ENCODE results near the gene CASP4.

Gene CASP4

GRCh38 chr11:104928811-104929210 is 39.6 kb downstream of the CASP4 start:
- peaks cover 65% of the 10 kb centered on the region for H3K9me3 Mint-ChIP-seq
- peaks cover 62% of the 10 kb centered on the region for H3K36me3 Mint-ChIP-seq
- H3K27me3 Mint-ChIP-seq, result no peaks in the 10 kb centered on the region
- H3K27ac Mint-ChIP-seq, result no peak overlapping the region
- H3K4me3 Mint-ChIP-seq, result no peak overlapping the region
- CTCF ChIA-PET, result no interaction called here
- peaks cover 21% of the 10 kb centered on the region for H3K4me1 Mint-ChIP-seq
- no peak for DNase-seq

GRCh38 chr11:104926771-104927611 is 41.4 kb downstream of the CASP4 start:
- Mint-ChIP-seq H3K27me3 (no peaks in the 10 kb centered on the region), H3K4me1 (peaks cover 10% of the 10 kb centered on the region), H3K4me3 (no peak overlapping the region), H3K27ac (no peak overlapping the region), H3K9me3 (peaks cover 61% of the 10 kb centered on the region), H3K36me3 (peaks cover 61% of the 10 kb centered on the region)
- no peak for DNase-seq
- CTCF ChIA-PET, result no interaction called here

DNA sequence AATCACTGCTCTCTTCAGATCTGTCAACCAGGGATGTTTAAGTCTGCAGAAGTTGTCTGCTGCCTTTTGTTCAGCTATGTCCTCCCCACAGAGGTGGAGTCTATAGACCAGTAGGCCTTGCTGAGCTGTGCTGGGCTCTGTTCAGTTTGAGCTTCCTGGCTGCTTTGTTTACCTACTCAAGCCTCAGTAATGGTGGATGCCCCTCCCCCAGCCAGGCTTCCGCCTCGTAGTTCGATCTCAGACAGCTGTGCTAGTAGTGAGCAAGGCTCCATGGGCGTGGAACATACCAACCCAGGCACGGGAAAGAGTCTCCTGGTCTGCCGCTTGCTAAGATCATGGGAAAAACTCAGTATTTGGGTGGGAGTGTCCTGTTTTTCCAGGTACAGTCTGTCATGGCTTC is 42.5 kb downstream of the CASP4 start:
- no peak for DNase-seq
- H3K27ac Mint-ChIP-seq, result no peak overlapping the region
- H3K9me3 Mint-ChIP-seq, result peaks cover 51% of the 10 kb centered on the region
- H3K4me1 Mint-ChIP-seq, result peaks cover 9% of the 10 kb centered on the region
- H3K27me3 Mint-ChIP-seq, result no peaks in the 10 kb centered on the region
- peaks cover 51% of the 10 kb centered on the region for H3K36me3 Mint-ChIP-seq
- CTCF ChIA-PET, result interaction anchor here (0.7 kb wide), 1 partner anchor 9 kb away, joined by 3 read pairs; no protein-coding TSS in a partner anchor
- no peak overlapping the region for H3K4me3 Mint-ChIP-seq

DNA sequence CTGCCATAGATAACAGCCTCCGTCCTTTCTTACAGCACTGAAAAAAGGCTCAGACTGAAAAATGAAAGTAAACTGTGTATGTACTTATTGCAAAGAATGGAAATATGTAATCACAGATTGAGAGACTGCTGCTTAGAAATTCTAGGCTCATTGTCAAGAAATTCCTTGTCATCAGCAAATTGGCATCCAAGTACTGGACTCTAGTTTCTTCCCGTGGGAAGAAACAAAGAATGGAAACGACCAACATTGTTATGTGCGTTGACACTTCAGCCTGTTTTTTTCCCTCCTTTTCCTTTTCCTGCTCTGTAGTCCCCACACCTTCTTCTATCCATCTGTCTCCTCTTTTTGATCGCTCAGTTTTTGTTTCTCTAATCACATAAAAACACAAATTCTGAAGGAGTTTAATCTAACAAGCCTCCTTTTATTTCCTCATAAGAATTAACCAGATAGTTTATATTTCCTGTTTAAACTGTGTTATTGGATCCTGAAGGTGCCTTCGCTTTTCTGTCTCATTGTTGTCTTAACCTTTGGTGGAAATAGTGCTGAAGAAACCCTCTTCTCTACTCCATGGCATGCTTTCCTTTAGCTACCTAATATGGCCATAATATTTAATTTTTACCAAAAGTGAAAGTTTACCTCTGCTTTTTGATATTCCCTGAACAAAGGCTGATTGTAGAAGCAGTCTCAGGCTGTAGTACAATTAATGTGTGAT is 50.1 kb downstream of the CASP4 start:
- DNase-seq, result no peak
- peak overlapping the region; percentile 87 for H3K27ac Mint-ChIP-seq
- H3K27me3 Mint-ChIP-seq, result no peaks in the 10 kb centered on the region
- H3K36me3 Mint-ChIP-seq, result peaks cover 17% of the 10 kb centered on the region
- CTCF ChIA-PET, result interaction anchor here (1.3 kb wide), 1 partner anchor 9 kb away, joined by 3 read pairs; no protein-coding TSS in a partner anchor
- peaks cover 7% of the 10 kb centered on the region for H3K9me3 Mint-ChIP-seq
- peaks cover 49% of the 10 kb centered on the region for H3K4me1 Mint-ChIP-seq
- H3K4me3 Mint-ChIP-seq, result peak overlapping the region; percentile 83

DNA sequence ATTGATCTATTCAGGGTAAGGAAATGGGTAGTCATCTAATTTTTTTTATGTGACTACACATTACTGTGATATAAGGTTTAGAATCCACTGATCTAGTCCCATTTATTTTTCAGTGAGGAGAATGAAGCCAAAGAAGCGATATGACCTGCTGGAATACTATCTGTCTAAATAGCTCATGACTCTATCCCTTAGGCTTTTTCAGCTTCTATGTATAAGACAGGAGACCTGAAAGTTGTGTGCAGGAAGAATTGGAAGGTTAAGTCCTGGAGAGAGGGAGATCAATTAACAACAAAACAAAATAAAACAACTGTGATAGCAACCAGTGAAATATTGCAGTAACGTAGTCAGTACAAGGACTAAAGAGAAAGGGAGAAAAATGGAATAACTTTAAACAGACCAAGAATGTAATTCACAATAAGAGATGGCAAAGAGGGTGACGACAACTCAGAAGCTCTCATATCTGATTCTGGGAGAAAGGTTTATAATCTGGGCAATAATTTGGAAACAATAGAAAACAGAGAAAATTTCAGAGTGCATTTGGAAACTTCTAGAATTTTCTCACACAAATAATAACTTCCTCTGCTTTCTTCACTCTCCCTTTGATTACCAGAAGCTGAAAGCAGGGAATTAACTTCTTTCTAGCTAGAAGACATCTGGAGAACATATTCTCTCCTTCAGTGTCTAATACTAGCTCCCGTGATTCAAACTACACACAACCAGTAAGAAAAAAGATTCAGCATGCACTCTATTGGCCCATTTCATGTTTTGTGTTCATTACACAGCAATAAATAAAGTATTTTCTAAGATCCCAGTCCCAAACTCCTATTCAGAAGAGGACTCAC is 50.9 kb downstream of the CASP4 start:
- Mint-ChIP-seq H3K36me3 (peaks cover 14% of the 10 kb centered on the region), H3K4me1 (peaks cover 46% of the 10 kb centered on the region), H3K27ac (peak overlapping the region; percentile 87), H3K9me3 (peaks cover 3% of the 10 kb centered on the region), H3K27me3 (no peaks in the 10 kb centered on the region), H3K4me3 (peak overlapping the region; percentile 83)
- no peak for DNase-seq
- CTCF ChIA-PET, result interaction anchor here (1.1 to 1.3 kb wide), 2 partner anchors 8 kb away, joined by 3 read pairs; no protein-coding TSS in a partner anchor

GRCh38 chr11:104916442-104916841 is 51.9 kb downstream of the CASP4 start:
- peak overlapping the region; percentile 83 for H3K4me3 Mint-ChIP-seq
- peak overlapping the region; percentile 85 for H3K27ac Mint-ChIP-seq
- peaks cover 49% of the 10 kb centered on the region for H3K4me1 Mint-ChIP-seq
- CTCF ChIA-PET, result interaction anchor here (1.1 kb wide), 1 partner anchor 9 kb away, joined by 3 read pairs; no protein-coding TSS in a partner anchor
- H3K9me3 Mint-ChIP-seq, result peaks cover 3% of the 10 kb centered on the region
- no peaks in the 10 kb centered on the region for H3K27me3 Mint-ChIP-seq
- DNase-seq, result no peak
- peaks cover 13% of the 10 kb centered on the region for H3K36me3 Mint-ChIP-seq

DNA sequence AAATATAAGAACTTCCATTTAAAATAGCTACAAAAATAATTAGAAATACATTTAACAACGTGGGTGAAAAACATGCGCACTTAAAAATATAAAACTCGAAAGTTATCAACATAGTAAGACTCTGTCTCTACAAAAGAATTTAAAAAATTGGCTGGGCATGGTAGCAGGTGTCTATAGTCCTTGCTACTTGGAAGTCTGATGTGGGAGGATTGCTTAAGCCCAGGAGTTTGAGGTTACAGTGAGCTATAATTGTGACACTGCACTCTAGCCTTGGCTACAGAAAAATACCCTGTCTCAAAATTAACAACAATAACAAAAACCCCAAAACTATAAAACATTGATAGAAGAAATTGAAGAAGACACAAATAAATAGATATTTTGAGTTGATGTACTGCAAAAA is 56.3 kb downstream of the CASP4 start:
- H3K27me3 Mint-ChIP-seq, result no peaks in the 10 kb centered on the region
- no peak overlapping the region for H3K27ac Mint-ChIP-seq
- H3K36me3 Mint-ChIP-seq, result peaks cover 26% of the 10 kb centered on the region
- CTCF ChIA-PET, result no interaction called here
- peaks cover 1% of the 10 kb centered on the region for H3K9me3 Mint-ChIP-seq
- no peak for DNase-seq
- H3K4me3 Mint-ChIP-seq, result no peak overlapping the region
- H3K4me1 Mint-ChIP-seq, result peaks cover 36% of the 10 kb centered on the region

- Mint-ChIP-seq H3K4me3 (no peak overlapping the region), H3K27ac (no peak overlapping the region)
- CTCF ChIA-PET, result interaction anchor here (0.7 kb wide), 1 partner anchor 1851 kb away, joined by 3 read pairs; no protein-coding TSS in a partner anchor
Measured at GRCh38 chr11:104908186-104908531, 60.2 kb downstream of the CASP4 start.

DNA sequence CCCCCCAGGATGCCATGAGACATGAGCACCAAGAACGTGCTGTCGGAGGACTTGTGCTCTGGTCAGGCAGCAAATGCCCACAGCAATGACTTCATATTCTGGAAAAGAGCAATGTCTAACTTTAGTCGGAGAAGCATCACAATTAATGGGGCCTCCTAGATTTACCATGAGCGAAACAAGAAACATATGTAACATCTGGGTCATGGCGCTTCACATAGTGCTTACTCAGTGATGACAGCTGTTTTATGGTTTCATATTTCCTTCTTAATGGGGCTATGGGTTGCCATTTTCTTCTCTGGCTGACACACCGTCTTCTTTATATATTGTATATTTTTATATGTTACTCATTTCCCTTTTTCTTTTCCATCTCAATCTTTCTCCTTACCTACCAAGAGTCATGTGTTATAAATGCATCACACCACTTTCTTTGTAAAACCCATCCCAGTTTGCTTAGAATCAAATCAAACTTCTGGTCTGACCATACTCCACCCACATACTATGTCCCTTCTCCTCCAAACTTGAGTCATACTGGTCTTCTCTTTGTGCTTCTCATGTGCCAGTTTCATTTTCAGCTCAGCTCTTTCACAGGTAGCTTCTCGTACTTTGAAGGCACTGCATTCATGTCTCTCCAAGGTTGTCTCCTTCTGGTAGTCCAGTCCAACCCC is 60.7 kb downstream of the CASP4 start:
- no peak overlapping the region for H3K4me3 Mint-ChIP-seq
- peaks cover 49% of the 10 kb centered on the region for H3K36me3 Mint-ChIP-seq
- H3K9me3 Mint-ChIP-seq, result no peaks in the 10 kb centered on the region
- H3K27ac Mint-ChIP-seq, result peak overlapping the region; percentile 64
- CTCF ChIA-PET, result interaction anchor here (0.7 kb wide), 1 partner anchor 1850 kb away, joined by 3 read pairs; no protein-coding TSS in a partner anchor
- no peaks in the 10 kb centered on the region for H3K27me3 Mint-ChIP-seq
- peaks cover 14% of the 10 kb centered on the region for H3K4me1 Mint-ChIP-seq
- DNase-seq, result no peak

More at GRCh38 chr11:104908186-104908531, 60.2 kb downstream of the CASP4 start:
- H3K27me3 Mint-ChIP-seq, result no peaks in the 10 kb centered on the region
- peaks cover 14% of the 10 kb centered on the region for H3K4me1 Mint-ChIP-seq
- no peaks in the 10 kb centered on the region for H3K9me3 Mint-ChIP-seq
- peaks cover 45% of the 10 kb centered on the region for H3K36me3 Mint-ChIP-seq
- DNase-seq, result no peak

DNA sequence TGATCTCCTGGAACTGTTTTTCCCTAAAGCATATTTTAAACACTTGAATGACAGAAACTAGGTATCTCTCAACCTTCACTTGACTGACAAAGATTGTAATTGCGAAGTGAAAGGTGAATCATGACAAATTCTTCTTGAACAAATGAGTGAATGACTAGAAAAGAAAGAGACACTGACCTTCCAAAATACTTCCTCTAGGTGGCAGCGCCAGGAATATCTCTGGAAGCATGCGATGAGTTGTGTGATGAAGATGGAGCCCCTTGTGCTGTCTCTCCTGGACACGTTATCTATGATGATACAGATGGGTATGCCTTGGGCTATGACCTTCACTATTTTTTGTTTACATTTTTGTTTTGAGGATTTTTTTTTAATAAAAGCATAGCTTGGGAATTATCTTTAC is 63.1 kb downstream of the CASP4 start:
- CTCF ChIA-PET, result no interaction called here
- Mint-ChIP-seq H3K27ac (no peak overlapping the region), H3K9me3 (peaks cover 5% of the 10 kb centered on the region), H3K4me3 (no peak overlapping the region), H3K27me3 (no peaks in the 10 kb centered on the region), H3K4me1 (peaks cover 26% of the 10 kb centered on the region), H3K36me3 (peaks cover 62% of the 10 kb centered on the region)
- no peak for DNase-seq

DNA sequence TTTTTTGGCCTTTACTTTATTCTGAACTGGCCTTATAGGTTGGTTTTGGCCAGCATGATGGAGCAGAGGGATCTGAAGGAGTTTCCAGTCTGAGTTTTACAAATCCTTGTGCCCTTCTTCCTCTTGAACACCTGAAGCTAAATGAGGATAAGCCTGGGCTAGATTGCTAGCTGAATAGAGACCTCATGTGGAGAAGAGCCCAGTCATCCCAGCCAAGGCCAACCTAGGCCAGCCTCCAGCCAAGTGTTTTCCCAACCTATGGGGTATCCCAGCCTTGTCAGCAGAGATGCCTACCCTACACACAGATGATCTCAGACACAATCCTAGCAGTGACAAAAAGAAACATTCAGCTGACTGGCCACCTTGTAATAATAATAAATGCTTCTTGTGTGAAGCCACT is 69.1 kb downstream of the CASP4 start:
- DNase-seq, result no peak
- CTCF ChIA-PET, result no interaction called here
- Mint-ChIP-seq H3K36me3 (peaks cover 44% of the 10 kb centered on the region), H3K27ac (no peak overlapping the region), H3K27me3 (no peaks in the 10 kb centered on the region), H3K9me3 (peaks cover 5% of the 10 kb centered on the region), H3K4me3 (no peak overlapping the region), H3K4me1 (peaks cover 35% of the 10 kb centered on the region)

- H3K36me3 Mint-ChIP-seq, result peaks cover 40% of the 10 kb centered on the region
- no peak for DNase-seq
- peak overlapping the region; percentile 64 for H3K4me3 Mint-ChIP-seq
- no peaks in the 10 kb centered on the region for H3K27me3 Mint-ChIP-seq
- peaks cover 5% of the 10 kb centered on the region for H3K9me3 Mint-ChIP-seq
- peaks cover 35% of the 10 kb centered on the region for H3K4me1 Mint-ChIP-seq
- CTCF ChIA-PET, result interaction anchor here (1.3 kb wide), 1 partner anchor 12 kb away, joined by 3 read pairs; no protein-coding TSS in a partner anchor
- peak overlapping the region; percentile 88 for H3K27ac Mint-ChIP-seq
Measured at GRCh38 chr11:104898685-104899013, 69.7 kb downstream of the CASP4 start.

DNA sequence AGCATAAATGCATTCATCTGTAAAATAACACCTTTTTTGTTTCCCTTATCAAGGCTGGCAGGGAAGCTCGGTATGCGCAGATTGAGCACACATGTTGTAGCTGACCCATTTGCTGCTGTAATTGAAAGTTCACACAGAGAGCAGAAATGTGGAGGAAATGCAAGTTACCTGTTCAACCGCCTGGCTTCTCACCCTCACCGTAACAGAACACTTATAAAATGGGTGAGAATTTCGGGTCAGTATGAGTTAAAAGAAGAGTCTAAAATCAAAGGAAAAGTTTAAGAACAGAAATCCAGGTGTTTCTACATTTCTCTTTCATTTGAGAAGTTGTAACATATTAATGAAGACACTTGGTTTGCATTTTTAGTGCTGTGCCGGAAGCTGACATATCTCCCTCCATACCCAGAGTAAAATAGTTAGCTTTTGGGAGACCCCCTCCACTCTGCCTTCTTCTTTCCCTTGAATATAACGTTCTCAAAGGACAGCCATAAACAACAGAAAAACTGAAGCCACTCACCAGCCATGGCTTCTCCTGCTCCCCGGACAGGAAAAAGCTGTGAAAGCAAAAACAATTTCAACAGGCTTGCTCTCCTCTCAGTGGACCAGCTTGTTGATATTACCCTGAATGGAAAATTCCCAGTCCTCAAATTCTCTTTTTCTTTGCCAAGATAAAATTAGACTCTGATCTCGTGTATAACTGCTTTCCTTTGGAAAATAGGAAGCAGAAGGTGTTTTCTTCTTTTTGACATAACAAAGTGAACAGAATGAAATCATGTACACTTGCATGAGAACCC is 70.3 kb downstream of the CASP4 start, which contains the start of gene CASP12:
TSS of gene CASP12 (minus strand) at position 570 of the 794 bp plus-strand sequence.
- H3K27me3 Mint-ChIP-seq, result no peaks in the 10 kb centered on the region
- CTCF ChIA-PET, result interaction anchor here (1.3 kb wide), 1 partner anchor 11 kb away, joined by 3 read pairs; no protein-coding TSS in a partner anchor
- peaks cover 35% of the 10 kb centered on the region for H3K4me1 Mint-ChIP-seq
- H3K9me3 Mint-ChIP-seq, result peaks cover 5% of the 10 kb centered on the region
- no peak for DNase-seq
- peak within 1 kb of the TSS; percentile 88 for H3K27ac Mint-ChIP-seq
- peaks cover 35% of the 10 kb centered on the region for H3K36me3 Mint-ChIP-seq
- H3K4me3 Mint-ChIP-seq, result peak within 1 kb of the TSS; percentile 64
